GM12801 (cell line): ENCODE measurements around the gene ADCY5.

ENCODE experiments used
- TF ChIP-seq, protein P1 (sequence below): IDR thresholded peaks from one replicate; pipeline ENCODE4 v1.5.1; 2011; ENCODE audit warnings: control low read depth; ENCODE audit not compliant: insufficient read length; ENCODE audit errors: extremely low read depth

ADCY5 gene

GRCh38 chr3:123410149-123410515 lies 38.8 kb downstream of the ADCY5 start:
- TF ChIP-seq, protein P1, sequence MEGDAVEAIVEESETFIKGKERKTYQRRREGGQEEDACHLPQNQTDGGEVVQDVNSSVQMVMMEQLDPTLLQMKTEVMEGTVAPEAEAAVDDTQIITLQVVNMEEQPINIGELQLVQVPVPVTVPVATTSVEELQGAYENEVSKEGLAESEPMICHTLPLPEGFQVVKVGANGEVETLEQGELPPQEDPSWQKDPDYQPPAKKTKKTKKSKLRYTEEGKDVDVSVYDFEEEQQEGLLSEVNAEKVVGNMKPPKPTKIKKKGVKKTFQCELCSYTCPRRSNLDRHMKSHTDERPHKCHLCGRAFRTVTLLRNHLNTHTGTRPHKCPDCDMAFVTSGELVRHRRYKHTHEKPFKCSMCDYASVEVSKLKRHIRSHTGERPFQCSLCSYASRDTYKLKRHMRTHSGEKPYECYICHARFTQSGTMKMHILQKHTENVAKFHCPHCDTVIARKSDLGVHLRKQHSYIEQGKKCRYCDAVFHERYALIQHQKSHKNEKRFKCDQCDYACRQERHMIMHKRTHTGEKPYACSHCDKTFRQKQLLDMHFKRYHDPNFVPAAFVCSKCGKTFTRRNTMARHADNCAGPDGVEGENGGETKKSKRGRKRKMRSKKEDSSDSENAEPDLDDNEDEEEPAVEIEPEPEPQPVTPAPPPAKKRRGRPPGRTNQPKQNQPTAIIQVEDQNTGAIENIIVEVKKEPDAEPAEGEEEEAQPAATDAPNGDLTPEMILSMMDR: no peak

- TF ChIP-seq, protein P1: no peak
Measured at GRCh38 chr3:123409443-123410148, 39.3 kb downstream of the ADCY5 start.

- TF ChIP-seq, protein P1: no peak
Measured at GRCh38 chr3:123406598-123406997, 42.3 kb downstream of the ADCY5 start.

DNA sequence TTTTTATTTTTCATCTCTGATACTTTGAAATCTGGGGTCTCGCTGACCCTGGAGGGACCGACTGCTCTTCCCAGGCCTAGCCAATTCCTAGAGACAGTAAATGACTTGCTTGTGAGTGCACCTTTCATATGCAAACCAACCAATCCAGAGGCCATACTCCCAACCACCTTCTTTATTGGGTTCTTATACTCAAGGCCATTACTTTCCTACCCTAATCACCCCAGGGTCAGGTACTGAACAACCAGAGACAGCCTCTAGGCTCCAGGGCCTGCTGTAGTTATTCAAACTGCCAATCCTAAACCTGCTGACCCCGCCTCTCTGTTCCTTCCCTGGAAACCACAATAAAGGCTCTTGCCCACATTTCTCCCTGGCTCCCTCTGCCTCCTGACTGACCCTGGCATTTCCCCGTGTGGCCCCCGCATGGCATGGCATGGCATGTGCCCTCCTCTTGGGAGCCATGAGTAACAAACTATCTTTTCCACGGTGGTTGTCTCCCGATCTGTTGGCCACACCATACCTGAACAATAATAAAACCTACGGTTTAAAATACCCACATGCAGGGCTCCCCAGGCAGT lies 42.9 kb downstream of the ADCY5 start:
- TF ChIP-seq, protein P1: no peak

DNA sequence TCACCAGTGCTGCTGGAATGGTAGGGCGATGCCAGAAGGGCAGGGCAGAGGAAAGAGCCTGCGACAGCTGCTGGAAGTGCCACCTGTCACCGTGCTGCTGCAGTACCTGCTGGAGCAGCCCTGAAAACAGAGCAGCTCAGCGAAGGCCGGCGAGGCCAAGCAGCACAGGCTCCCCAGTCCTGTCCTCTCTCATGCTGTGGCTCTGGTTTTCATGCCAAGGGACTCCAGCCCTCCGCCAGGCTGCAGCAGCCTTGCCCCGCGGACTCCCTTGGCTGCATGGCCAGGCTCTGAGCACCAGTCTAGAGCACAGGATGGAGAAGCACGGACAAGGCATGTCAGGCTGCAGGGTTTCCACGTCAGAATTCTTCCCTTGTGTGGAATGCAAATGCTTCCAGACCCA lies 43.9 kb downstream of the ADCY5 start:
- TF ChIP-seq, protein P1: no peak

DNA sequence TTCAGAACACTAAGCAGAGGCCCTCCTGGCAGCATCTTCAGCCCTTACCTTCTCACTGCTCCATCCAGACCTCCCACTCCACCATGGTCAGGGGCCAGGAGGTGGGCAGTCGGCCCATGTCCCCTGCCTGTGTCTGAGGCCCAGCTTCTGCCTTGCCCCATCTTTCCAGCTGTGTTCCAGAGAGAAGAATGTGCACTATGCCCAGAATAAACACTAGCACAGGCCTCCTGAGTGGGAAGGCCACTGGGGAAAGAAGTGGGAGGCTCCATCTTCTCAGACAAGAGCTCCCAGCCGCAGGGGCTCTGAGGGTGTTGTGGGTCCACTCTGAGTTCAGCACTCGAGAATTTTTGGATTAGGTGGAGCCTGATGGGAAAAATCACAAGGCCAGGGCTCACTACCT lies 44.5 kb downstream of the ADCY5 start:
- TF ChIP-seq, protein P1: no peak

- TF ChIP-seq, protein P1: no peak
Measured at GRCh38 chr3:123401836-123402530, 46.9 kb downstream of the ADCY5 start.
